ENCODE data around the gene HTR2A.

The HTR2A gene

GRCh38 chr13:46850214-46850613, 46.6 kb downstream of the HTR2A start:
- no peak overlapping the region for H3K27ac ChIP-seq
- intact Hi-C loops (cut with DNase I; ENCODE audit: low total_unique reads): no loop called here
- peaks cover 0 to 9% (median 0%) of the 10 kb centered on the region in 4 donors for H3K4me1 ChIP-seq
- H3K36me3 ChIP-seq: no peaks in the 10 kb centered on the region
- no peak for DNase-seq
- no peaks in the 10 kb centered on the region for H3K27me3 ChIP-seq
- H3K4me3 ChIP-seq: no peak overlapping the region
- no peaks in the 10 kb centered on the region for H3K9me3 ChIP-seq
- no peak for TF ChIP-seq CTCF (IDR thresholded peaks at IDR 0.05)

GRCh38 chr13:46846726-46847125, 50.1 kb downstream of the HTR2A start:
- H3K27me3 ChIP-seq: no peaks in the 10 kb centered on the region
- no peak overlapping the region for H3K4me3 ChIP-seq
- intact Hi-C loops (cut with DNase I; ENCODE audit: low total_unique reads): no loop called here
- H3K4me1 ChIP-seq: peaks cover 0 to 9% (median 0%) of the 10 kb centered on the region in 4 donors
- TF ChIP-seq CTCF (IDR thresholded peaks at IDR 0.05): no peak
- no peaks in the 10 kb centered on the region for H3K9me3 ChIP-seq
- DNase-seq: no peak
- H3K36me3 ChIP-seq: no peaks in the 10 kb centered on the region
- H3K27ac ChIP-seq: no peak overlapping the region

- no peak overlapping the region for H3K27ac ChIP-seq
- H3K9me3 ChIP-seq: no peaks in the 10 kb centered on the region
- no peaks in the 10 kb centered on the region for H3K36me3 ChIP-seq
- H3K4me3 ChIP-seq: no peak overlapping the region
- TF ChIP-seq CTCF (IDR thresholded peaks at IDR 0.05): no peak
- H3K4me1 ChIP-seq: no peaks in the 10 kb centered on the region
- intact Hi-C loops (cut with DNase I; ENCODE audit: low total_unique reads): no loop called here
- no peaks in the 10 kb centered on the region for H3K27me3 ChIP-seq
- DNase-seq: no peak
These were observed 51.7 kb downstream of the HTR2A start for GRCh38 chr13:46845146-46845545.

GRCh38 chr13:46844431-46844830, 52.4 kb downstream of the HTR2A start:
- Histone ChIP-seq H3K27ac (no peak overlapping the region), H3K9me3 (no peaks in the 10 kb centered on the region), H3K4me1 (no peaks in the 10 kb centered on the region), H3K4me3 (no peak overlapping the region), H3K27me3 (no peaks in the 10 kb centered on the region), H3K36me3 (no peaks in the 10 kb centered on the region)
- intact Hi-C loops (cut with DNase I; ENCODE audit: low total_unique reads): no loop called here
- no peak for DNase-seq
- TF ChIP-seq CTCF (IDR thresholded peaks at IDR 0.05): no peak

GRCh38 chr13:46839399-46839798, 57.5 kb downstream of the HTR2A start:
- Histone ChIP-seq H3K9me3 (no peaks in the 10 kb centered on the region), H3K4me3 (no peak overlapping the region), H3K36me3 (no peaks in the 10 kb centered on the region), H3K4me1 (no peaks in the 10 kb centered on the region), H3K27ac (no peak overlapping the region), H3K27me3 (no peaks in the 10 kb centered on the region)
- no peak for DNase-seq
- intact Hi-C loops (cut with DNase I; ENCODE audit: low total_unique reads): no loop called here
- no peak for TF ChIP-seq CTCF (IDR thresholded peaks at IDR 0.05)

- DNase-seq: no peak
- Histone ChIP-seq H3K36me3 (no peaks in the 10 kb centered on the region), H3K4me3 (no peak overlapping the region), H3K4me1 (no peaks in the 10 kb centered on the region), H3K27me3 (no peaks in the 10 kb centered on the region), H3K9me3 (no peaks in the 10 kb centered on the region), H3K27ac (no peak overlapping the region)
- intact Hi-C loops (cut with DNase I; ENCODE audit: low total_unique reads): loop anchor here (5.0 kb wide), 1 partner anchor 938 kb away; no protein-coding TSS in a partner anchor
- no peak for TF ChIP-seq CTCF (IDR thresholded peaks at IDR 0.05)
These were observed 62.2 kb downstream of the HTR2A start for GRCh38 chr13:46834657-46835056.

All from tibial artery (tissue), 4 donors.